ENCODE measurements around the gene HPSE2.
"Not testable (repeated sequence)": the region's sequence is repeated elsewhere in the genome, so short reads cannot be mapped to it uniquely, and the experiment has no call there.

Gene HPSE2

GRCh38 chr10:99235658-99236626, at the start of gene HPSE2:
HPSE2 (minus strand) TSS chr10:99235852.
- no peak for DNase-seq

GRCh38 chr10:99280472-99280871, 44.8 kb upstream of the HPSE2 start:
- DNase-seq = no peak

GRCh38 chr10:99279626-99280111, 44.0 kb upstream of the HPSE2 start:
- DNase-seq = no peak

GRCh38 chr10:99276848-99277486, 41.3 kb upstream of the HPSE2 start:
- DNase-seq = no peak

GRCh38 chr10:99266383-99266782, 30.7 kb upstream of the HPSE2 start:
- no peak for DNase-seq

- DNase-seq = no peak
These were observed 13.2 kb upstream of the HPSE2 start for GRCh38 chr10:99248824-99249223.

GRCh38 chr10:99247893-99248292, 12.2 kb upstream of the HPSE2 start:
- DNase-seq = not testable (repeated sequence)

GRCh38 chr10:99236627-99237309, 1.1 kb upstream of the HPSE2 start:
- no peak for DNase-seq

- no peak for DNase-seq
These were observed 628 bp downstream of the HPSE2 start for GRCh38 chr10:99234791-99235657.

- no peak for DNase-seq
These were observed 1.4 kb downstream of the HPSE2 start for GRCh38 chr10:99234041-99234790.

- no peak for DNase-seq
These were observed 2.0 kb downstream of the HPSE2 start for GRCh38 chr10:99233689-99234037.

- no peak for DNase-seq
These were observed 2.5 kb downstream of the HPSE2 start for GRCh38 chr10:99233000-99233688.

- DNase-seq = no peak
These were observed 3.2 kb downstream of the HPSE2 start for GRCh38 chr10:99232360-99232999.

- DNase-seq = no peak
These were observed 10.9 kb downstream of the HPSE2 start for GRCh38 chr10:99224766-99225165.

GRCh38 chr10:99207340-99207739, 28.3 kb downstream of the HPSE2 start:
- DNase-seq = no peak

GRCh38 chr10:99203310-99203709, 32.3 kb downstream of the HPSE2 start:
- DNase-seq = no peak

GRCh38 chr10:99172950-99173349, 62.7 kb downstream of the HPSE2 start:
- DNase-seq = no peak

- no peak for DNase-seq
These were observed 63.4 kb downstream of the HPSE2 start for GRCh38 chr10:99172128-99172738.

GRCh38 chr10:99170116-99170675, 65.5 kb downstream of the HPSE2 start:
- DNase-seq = no peak

GRCh38 chr10:99161165-99161564, 74.5 kb downstream of the HPSE2 start:
- no peak for DNase-seq

All from cerebellar nuclear complex (tissue), 1 donor.